GM19372 (cell line): ENCODE data around the gene NBAS.
"Not testable (repeated sequence)": the region's sequence is repeated elsewhere in the genome, so short reads cannot be mapped to it uniquely, and the experiment has no call there.

ENCODE experiments used
- ATAC-seq: cut with Tn5 transposase; IDR thresholded peaks from one replicate; pipeline ENCODE4 v1.9.1; 2021; ENCODE audit warnings: mild to moderate bottlenecking, low read depth, moderate library complexity; ENCODE audit not compliant: unreplicated experiment

The NBAS gene

DNA sequence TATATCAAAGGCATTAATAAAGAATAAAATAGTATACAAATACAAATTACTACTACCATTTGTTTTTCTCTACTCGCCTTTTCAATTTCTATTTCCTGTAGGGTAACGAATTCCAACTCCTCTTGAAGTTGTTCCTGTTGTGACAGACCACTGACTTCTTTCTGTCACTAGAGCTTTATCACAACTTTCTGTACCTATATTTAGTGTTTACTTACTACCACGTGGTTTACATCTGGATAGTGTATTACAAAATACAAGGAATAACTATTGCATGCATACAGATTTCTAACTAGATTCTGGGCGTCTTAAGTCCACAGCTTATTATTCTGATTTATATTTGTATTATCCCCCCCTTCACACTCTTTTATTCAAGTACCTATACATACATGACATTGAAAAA, 22.3 kb downstream of the NBAS start:
- ATAC-seq = no peak

DNA sequence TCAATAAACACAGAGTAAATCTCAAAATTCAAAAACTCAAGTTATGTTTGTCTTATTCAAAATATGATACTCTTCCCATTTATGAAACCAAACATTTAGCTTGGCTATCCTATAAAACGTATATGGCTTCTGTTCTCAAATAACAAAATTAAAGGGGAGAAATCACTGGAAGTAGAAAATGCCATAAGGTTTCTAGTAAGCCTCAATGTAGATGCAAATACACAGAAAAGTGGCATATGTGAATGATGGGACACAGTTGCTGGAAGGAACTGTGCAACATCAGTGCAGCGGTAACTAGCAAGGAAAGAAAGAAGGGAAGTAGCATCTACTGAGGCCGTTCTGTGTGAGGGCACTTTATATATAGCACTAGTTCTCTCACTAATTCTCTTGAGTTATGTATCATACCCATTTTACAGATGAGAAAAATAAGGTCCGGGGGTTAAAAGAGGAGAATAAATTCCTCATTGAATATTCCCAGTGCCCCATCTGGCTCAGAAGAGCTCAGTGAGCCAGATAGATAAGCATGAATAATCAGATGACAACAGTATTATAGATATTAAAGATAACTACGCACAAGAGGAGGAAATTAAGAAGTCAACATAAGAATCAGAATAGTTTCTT, 27.2 kb downstream of the NBAS start:
- ATAC-seq = no peak

DNA sequence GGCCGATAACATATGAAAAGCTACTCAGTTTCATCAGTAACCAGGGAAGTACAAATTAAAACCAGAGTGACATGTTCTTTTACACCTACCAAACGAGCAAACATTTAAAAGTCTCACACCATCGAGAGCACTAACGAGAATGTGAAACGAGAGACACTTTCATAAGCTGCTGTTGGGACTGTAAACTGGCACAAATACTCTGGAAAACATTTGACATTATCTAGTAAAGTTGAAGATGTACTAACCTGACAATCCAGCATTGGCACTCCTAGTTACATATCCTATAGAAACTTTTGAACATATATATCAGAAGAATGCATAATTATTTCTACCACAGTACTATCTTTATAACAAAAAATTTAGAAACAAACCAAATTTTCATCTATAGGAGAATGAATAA, 28.1 kb downstream of the NBAS start:
- ATAC-seq = no peak

DNA sequence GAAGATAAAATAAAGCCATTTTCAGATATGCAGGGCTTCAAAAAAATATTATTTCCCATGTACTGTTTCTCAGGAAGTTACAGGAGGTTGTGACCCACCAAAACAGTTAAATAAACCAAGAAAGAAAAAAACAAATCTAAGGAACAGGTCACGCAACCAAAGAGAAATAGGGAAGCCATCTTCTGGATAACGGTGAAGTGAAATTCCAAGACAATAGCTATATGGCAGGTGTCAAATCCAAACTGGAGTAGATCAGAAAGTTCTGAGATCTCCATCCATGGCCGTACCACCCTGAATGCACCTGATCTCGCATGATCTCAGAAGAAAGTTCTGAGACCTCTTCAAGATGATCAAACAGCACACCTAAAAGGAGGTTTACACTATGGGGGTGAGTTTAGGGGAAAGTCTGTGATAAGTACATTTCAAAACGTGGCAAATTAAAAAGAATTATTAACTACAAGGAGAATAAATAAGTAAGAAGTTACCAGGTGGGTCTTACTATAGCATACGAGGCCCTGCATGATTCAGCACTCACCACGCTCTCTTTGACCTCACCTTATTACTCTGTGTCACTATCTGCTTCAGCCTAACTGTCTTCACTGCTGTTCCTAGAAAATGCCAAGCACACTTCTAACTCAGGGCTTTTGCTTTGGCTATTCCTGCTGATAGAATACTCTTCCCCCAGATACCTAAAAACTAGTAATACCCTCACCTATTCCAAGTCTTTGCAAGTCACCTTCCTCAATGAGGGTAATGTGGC, 29.9 kb downstream of the NBAS start:
- ATAC-seq = no peak

DNA sequence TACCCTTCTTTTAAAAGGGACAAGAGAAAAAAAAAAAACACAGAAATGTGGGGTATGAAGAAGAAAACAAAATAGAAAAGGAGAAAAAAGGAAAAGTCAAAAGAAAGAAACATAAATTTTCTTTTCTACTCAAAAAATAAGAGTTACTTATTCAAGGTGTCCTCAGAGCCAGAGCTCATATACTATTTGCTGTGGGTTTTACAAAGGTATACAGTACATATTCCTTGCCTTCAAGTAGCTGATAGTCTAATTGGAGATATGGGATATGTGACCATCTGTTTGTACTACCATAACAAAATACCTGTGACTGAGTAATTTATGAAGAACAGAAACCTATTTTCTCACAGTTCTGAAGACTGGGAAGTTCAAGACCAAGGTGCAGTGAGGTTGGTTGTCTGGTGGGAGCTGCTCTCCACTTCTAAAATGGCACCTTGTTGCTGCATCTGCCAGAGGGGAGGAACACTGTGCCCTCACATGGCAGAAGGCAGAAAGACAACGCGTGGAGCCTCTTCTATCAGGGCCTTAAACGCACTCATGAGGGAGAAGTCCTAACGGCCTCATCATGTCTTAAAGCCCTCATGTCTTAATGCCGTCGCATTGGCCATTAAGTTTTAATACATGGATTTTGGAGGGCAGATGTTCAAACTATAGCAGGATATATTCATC, 33.9 kb downstream of the NBAS start:
- no peak for ATAC-seq

DNA sequence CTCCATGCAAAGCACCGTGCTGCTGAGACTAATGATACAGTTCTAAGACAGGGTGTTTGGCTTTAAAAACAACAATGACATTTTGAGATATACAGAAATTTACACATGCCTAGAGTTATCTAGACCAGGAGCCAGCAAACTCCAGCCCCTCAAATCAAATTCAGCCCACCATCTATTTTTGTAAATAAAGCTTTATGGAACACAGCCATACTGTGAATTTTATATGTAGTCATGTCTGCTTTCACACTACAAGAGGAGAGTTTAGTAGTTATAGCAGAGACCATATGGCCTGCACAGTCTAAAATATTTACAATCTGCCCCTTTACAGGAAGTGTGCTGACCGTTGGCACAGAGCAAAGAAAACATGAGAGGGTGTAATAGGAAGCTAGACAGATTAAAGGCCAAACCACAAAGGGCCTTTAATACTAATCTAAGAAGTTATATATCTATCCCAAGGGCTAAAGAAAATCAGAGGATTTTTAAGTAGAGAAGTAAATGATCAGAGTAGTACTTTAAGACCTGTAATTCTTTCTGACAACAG, 39.4 kb downstream of the NBAS start:
- no peak for ATAC-seq

DNA sequence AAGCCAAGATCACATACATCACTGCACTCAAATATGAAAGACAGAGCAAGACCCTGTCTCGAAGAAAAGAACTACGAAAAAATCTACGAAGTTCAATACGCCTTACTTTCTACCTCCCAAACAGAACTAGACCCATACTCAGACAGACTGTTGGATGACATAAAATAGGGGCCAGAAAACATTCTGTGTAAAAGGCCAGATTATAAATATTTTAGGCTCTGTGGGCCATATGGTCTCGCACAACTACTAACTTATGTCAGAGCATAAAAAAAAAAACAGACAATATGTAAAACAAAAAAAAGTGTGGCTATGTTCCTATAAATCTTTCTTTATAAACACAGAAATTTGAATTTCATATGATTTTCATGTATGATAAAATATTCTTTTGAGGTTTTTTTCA, 40.8 kb downstream of the NBAS start:
- ATAC-seq = no peak

DNA sequence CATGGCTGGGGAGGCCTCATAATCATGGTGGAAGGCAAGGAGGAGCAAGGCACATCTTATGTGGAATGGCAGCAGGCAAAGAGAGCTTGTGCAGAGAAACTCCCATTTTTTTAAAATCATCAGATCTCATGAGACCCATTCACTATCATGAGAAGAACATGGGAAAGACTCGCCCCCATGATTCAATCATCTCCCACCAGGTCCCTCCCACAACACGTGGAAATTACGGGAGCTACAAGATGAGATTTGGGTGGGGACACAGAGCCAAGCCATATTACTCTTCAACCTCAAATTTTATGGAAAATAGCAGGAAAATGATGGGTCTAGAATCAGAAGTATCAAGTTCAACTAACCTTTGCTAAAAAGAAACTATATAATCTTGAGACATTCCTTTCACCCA, 42.4 kb downstream of the NBAS start:
- ATAC-seq = not testable (repeated sequence)

DNA sequence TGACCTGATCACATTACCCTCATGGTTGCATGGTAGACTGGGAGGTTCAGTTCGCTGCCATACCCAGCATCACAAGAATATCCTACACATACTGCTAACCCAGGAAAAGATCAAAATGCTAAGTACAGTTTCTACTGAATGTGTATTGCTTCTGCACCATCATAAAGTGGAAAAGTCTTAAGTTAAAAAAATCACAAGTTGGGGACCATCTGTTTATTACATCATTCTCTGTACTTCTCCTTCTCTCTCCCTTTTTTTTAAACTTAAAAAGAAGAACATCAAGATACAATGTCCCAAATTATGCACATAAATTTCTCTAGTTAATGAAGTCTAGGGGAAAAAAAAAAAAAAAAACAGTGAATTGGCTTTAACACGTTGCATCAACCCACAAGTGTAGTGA, 43.3 kb downstream of the NBAS start:
- no peak for ATAC-seq

DNA sequence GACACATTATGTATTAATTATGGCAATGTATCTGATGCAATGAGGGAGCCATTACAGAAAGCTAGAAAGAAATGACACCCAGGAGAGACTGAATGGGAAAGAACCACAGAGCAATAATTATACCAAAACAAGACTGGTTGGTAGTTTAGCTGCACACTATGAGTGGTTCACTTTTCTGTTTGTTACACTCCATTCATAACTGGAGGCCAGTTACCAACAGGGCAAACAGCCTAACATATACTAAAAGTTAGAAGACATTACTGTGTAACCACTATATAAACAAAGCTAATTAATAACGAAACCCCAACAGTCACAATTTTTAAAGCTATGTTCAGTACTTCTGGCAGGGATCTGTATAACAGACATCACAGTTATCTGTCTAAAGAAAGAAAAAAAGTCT, 49.4 kb downstream of the NBAS start:
- ATAC-seq = no peak

DNA sequence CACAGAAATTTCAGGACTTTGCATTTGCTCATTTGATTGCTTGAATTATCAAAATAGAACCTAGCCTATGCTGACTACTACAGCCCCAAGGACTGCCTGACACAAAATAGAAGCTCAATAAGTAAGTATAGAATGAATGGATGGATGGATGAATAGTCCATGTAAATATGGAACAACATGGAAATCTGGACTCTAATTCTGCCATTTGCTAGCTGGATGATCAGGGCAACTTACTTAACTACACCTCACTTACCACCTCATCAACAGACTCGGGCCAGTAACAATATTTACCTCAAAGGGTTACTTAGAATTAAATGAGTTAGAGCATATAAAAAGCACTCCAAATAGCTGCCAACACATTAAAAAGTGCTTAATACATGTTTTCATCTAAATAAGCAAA, 50.6 kb downstream of the NBAS start:
- ATAC-seq = no peak

DNA sequence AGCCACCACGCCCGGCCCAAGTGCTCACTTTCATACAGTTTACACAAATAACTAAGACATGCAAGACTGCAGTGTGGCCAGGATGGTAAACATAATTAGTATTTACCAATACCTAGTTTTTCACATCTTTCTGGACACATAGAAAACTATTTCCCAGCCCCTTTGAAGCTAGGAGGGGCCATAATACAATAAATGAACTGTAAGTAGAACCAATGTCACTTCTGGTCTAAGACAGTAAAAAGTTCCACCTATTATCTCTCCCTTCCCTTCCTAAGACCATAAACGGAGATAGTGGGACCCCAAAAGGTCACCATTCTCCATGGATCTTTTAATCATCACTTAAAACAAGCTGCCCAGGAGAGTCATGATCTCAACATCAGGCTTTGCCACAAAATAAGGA, 51.0 kb downstream of the NBAS start:
- ATAC-seq = no peak

DNA sequence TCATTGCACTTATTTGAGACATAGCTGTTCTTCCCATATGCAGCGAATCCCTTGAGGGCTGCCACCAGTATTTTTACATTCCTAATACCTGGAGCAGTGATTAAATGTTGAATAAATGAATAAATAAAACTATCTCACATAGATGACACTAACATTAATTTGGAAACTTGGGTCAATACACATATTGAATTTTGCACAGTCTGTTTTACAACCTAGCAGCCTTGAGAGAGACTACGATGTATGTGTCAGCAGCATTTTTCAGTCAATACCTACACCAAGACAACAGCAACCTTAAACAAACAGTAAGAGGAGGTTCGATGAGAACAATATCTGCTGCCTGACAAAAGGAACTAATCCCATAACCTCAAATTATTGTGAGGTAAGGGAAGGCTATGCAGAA, 53.4 kb downstream of the NBAS start:
- no peak for ATAC-seq

DNA sequence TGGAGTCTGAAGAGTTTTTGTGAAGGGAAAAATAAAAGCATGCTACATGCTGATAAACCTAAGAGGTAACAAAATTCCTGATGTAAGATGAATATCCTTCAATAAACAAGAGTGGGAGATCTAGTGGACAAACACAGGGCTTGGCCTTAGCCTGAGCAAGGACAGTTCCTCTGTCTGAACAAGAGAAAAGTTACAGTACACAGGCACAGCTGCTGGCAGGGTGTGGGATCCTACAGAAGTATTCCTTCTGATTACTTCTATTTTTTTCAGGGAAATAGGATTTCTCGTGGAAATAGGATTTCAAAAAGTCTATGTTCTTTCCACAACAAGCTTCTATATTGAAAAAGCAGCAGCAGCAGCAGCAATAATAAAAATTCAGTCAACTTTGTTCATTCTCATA, 54.1 kb downstream of the NBAS start:
- ATAC-seq = no peak

DNA sequence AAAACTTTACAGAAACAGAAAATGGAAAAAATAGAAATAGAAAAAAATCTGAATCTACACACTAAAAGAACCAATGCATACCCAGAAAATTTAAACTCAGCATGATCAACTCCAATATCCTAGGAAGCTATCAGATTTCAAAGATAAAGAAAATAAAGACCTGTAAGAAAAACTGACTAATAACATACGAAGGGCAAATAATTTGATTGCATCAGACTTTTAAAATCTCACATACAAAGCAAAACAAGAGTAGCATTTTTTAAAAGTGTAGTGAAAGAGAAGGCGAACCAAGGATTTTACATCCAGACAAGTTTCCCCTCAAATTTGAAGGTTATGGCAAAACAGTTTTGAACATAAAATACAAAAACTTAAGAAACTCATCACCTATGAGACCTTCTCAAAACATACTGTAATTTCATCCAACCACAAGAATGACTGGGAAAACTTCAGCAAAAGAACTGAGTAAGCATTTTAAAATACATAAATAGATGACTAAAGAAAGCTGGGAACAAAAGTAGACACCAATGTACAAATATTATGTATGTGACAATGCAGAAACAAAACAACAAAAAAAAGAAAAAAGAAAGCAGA, 54.8 kb downstream of the NBAS start:
- ATAC-seq = no peak

DNA sequence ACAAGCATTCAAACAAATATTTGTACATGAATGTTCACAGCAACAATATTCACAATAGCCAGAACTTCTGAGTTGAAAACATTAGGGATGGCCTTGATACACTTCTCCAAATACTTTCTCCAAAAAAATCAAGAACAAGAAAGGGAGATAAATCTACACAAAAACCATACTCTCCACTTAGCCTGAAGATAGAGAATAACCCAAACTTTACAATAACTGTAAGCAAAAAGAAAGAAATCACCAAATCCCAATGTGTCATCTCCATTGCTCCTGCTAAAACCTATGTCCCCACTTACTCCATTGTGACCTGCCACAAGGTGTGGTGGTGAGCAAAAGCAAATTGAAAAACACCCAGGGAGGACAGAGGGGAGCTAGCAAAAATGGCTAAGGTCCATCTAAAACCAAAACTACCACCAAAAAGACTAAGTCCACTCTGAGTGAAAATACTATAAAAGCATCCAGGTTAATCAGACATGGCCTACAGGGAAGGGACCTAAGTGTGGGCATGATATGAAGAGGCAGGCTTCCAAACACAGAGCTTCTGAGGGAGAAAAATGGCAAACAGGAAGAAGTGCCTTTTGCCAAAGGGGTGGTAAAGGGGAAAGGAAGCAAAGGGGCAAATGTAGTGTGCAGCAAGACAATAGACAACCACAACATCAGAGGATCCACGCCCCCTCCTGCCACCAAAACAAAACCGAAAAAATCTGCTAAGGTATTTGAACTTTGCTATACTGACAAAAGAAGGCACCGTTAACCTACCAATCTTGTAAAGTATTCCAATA, 56.1 kb downstream of the NBAS start:
- no peak for ATAC-seq

DNA sequence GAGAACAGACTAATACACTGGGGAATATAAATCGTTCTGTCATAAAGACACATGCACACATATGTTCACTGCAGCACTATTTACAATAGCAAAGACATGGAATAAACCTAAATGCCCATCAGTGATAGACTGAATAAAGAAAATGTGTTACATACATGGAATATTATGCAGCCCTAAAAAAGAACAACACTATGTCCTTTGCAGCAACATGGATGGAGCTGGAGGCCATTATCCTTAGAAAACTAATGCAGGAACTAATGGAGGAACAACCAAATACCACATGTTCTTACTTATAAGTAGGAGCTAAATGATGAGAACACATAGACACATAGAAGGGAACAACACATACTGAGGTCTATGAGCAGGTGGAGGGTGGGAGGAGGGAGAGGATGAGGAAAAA, 61.9 kb downstream of the NBAS start:
- not testable (repeated sequence) for ATAC-seq

DNA sequence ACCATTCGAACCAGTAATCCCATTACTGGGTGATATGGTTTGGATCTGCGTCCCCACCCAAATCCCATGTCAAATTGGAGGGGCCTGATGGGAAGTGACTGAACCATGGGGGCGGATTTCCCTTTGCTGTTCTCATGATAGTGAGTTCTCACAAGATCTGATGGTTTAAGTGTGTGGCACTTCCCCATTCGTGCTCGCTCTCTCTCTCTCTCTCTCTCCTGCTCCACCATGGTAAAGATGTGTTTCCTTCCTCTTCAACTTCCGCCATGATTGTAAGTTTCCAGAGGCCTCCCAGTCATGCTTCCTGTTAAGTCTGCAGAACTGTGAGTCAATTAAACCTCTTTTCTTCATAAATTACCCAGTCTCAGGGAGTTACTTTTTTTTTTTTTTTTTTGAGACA, 62.6 kb downstream of the NBAS start:
- no peak for ATAC-seq

DNA sequence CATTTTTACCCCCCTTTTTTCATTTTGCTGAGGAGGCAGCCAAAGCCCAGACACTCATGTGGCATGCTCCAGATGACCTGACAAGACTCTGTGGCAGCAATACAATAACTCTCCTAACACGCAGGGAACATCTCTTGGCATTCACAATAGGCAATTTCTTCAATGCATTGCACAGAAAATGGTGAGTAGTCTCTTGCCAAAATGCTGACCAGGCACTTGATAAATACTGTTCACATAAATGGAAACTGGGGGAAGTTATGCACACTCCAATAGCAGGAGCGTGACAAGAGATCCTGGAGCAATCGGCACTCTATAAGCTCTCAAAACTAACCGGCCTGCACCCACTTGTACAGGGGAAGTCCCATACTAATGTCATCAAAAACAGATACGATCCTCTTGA, 66.3 kb downstream of the NBAS start:
- no peak for ATAC-seq

DNA sequence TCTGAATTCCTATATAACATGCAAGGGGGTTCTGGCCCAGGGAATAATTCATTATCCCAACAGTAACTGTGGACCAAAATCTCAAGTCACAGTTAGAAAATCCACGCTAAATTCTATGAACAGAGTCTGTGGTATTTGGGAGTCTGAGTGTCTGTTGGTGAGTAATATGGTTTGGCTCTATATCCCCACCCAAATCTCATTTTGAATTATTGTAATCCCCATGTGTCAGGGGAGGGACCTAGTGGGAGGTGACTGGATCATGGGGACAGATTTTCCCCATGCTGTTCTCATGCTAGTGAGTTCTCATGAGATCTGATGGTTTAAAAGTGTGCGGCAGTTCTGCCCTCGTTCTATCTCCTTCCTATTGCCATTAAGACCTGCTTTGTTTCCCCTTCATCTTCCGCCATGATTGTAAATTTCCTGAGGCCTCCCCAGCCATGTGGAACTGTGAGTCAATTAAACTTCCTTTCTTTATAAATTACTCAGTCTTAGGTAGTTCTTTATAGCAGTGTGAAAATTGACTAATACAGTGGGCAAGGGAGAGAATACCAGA, 68.3 kb downstream of the NBAS start:
- ATAC-seq = no peak
